Esophagus squamous epithelium (tissue), 5 donors: ENCODE data around the gene FOSB. TPM values are rescaled to one million over a fixed set of nuclear protein-coding genes. Genes with fewer than 3 reads are reported as not detected.

Experiments
- DNase-seq: peaks from one replicate; lab custom pipeline; 2025; lab: John Stamatoyannopoulos, UW
- H3K27ac ChIP-seq, 4 donors: fragments of 200-600 bp; sonication (generic); one replicate each; pipeline ENCODE4 v1.5.1; 2016 to 2019; ENCODE audit warnings: mild to moderate bottlenecking in 1 of 4
- H3K27me3 ChIP-seq, 4 donors: fragments of 200-600 bp; sonication (generic); 1 replicate in 3 of 4; 2 replicates in 1 of 4; pipeline versions ENCODE4 v1.5.1 to v1.6.0; 2017 to 2021; ENCODE audit warnings: antibody characterized with exemption in 1 of 4
- H3K36me3 ChIP-seq, 3 donors: fragments of 200-600 bp; sonication (generic); one replicate each; pipeline ENCODE4 v1.5.1; 2016 to 2019
- H3K4me1 ChIP-seq, 3 donors: fragments of 200-600 bp; sonication (generic); one replicate each; pipeline ENCODE4 v1.5.1; 2017 to 2019
- H3K4me3 ChIP-seq, 4 donors: fragments of 200-600 bp; sonication (generic); 1 replicate in 3 of 4; 2 replicates in 1 of 4; pipeline ENCODE4 v1.5.1; 2016 to 2019; ENCODE audit warnings: mild to moderate bottlenecking in 2 of 4, moderate library complexity in 1 of 4
- H3K9me3 ChIP-seq, 3 donors: fragments of 200-600 bp; sonication (generic); one replicate each; pipeline ENCODE4 v1.5.1; 2016 to 2019
- POLR2A ChIP-seq, 4 donors: fragments of 450-650 bp; IDR thresholded peaks; one replicate each; pipeline ENCODE4 v1.6.1; 2017; ENCODE audit warnings: antibody characterized with exemption in 4 of 4, mild to moderate bottlenecking in 4 of 4, moderate library complexity in 3 of 4
- WGBS, 2 donors: methylation state at CpG; one replicate each; pipeline ENCODE4 v1.1.5; 2018; 5-methylcytosine and 5-hydroxymethylcytosine counted together
- intact Hi-C: fragments of 100-400 bp; cut with DNase I; formaldehyde crosslinking; loops from one replicate; pipeline ENCODE4 v1.15.0; 2022
- total RNA-seq, 4 donors: library from RNA; depleted of rRNA; stranded (reverse); fragments of >200 nt; gene quantifications; one replicate each; pipeline ENCODE4 v1.1.0, GENCODE V29; 2016
- TF ChIP-seq, protein P1 (sequence below), 6 experiments: fragments of 450-650 bp in 4 of 6; fragments of 200-600 bp in 2 of 6; sonication (generic) in 2 of 6; IDR thresholded peaks; one replicate each; pipeline ENCODE4 v1.5.1; 2016 to 2019; ENCODE audit warnings: antibody characterized with exemption in 6 of 6, mild to moderate bottlenecking in 4 of 6, moderate library complexity in 4 of 6
- donor health status: DM: yes; HTN: yes; CAD: no.

The FOSB gene
- total RNA-seq, 4 donors from 2014 or later, result 1.7 to 4.6 (median 2.5) TPM

DNA sequence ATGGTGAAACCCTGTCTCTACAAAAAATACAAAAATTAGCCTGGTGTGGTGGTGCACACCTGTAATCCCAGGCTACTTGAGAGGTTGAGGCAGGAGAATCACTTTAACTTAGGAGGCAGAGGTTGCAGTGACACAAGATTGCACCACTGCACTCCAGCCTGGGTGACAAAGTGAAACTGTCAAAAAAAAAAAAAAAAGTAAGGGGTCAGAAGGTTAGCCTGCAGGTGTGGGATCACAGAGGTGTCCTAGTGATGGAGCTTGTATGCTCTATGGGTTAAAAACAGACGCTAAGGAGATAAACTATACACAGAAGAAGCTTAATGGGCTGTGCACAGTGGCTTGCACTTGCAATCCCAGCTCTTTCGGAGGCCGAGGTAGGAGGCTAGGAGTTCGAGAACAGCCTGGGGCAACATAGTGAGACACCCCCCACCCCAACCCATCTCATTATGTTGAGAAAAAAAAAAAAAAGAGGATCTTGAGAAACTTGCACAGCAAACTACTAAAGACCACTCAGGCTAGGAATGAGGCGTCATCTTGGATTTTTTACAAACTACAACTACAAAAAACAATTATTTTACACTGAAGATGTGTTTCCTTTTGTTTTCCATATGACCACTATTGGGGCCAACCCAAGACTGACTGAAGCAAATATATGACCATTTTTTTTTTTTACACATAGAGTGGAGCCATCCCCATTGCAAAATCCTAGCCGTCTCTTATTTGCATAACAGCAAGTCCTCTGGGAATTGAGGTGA, 7.9 kb downstream of the FOSB start:
- Histone ChIP-seq H3K36me3 (no peaks in the 10 kb centered on the region), H3K27ac (no peak overlapping the region), H3K27me3 (no peaks in the 10 kb centered on the region), H3K4me1 (peaks cover 5 to 23% (median 8%) of the 10 kb centered on the region in 3 donors), H3K9me3 (no peaks in the 10 kb centered on the region), H3K4me3 (no peak overlapping the region)
- intact Hi-C loops, result no loop called here
- 69 to 78% methylated on average over 6 of the region's 6 CpGs for WGBS, 2 donors
- DNase-seq, result no peak
- TF ChIP-seq, protein P1, sequence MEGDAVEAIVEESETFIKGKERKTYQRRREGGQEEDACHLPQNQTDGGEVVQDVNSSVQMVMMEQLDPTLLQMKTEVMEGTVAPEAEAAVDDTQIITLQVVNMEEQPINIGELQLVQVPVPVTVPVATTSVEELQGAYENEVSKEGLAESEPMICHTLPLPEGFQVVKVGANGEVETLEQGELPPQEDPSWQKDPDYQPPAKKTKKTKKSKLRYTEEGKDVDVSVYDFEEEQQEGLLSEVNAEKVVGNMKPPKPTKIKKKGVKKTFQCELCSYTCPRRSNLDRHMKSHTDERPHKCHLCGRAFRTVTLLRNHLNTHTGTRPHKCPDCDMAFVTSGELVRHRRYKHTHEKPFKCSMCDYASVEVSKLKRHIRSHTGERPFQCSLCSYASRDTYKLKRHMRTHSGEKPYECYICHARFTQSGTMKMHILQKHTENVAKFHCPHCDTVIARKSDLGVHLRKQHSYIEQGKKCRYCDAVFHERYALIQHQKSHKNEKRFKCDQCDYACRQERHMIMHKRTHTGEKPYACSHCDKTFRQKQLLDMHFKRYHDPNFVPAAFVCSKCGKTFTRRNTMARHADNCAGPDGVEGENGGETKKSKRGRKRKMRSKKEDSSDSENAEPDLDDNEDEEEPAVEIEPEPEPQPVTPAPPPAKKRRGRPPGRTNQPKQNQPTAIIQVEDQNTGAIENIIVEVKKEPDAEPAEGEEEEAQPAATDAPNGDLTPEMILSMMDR (IDR thresholded peaks at IDR 0.05), result no peak
- no peak for TF ChIP-seq POLR2A (IDR thresholded peaks at IDR 0.05)

DNA sequence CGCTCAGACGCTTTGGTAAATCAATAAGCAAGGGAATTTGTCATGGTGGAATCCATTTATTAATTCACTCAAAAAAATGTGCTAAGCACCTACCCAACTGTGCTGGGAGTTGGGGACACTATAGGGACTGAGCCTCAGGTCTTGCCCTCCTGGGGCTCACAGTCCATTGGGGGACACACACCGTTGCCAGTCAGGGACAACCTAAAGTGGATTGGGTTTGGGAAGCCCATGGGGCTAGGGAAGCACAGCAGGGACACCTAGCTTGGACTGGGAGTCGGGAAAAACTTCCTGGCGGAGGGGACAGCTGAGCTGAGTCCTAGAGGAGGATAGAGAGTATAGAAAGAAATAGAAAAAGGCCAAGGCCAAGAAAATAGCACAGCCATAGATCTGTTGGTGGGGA, 8.5 kb downstream of the FOSB start:
- no peaks in the 10 kb centered on the region for H3K36me3 ChIP-seq
- no peak overlapping the region for H3K4me3 ChIP-seq
- no peak for DNase-seq
- H3K27ac ChIP-seq, result no peak overlapping the region
- intact Hi-C loops, result no loop called here
- TF ChIP-seq, protein P1 (IDR thresholded peaks at IDR 0.05), result no peak
- no peak for TF ChIP-seq POLR2A (IDR thresholded peaks at IDR 0.05)
- peaks cover 5 to 20% (median 6%) of the 10 kb centered on the region in 3 donors for H3K4me1 ChIP-seq
- H3K9me3 ChIP-seq, result no peaks in the 10 kb centered on the region
- 59 to 76% methylated on average over 4 to 5 of the region's 5 CpGs for WGBS, 2 donors
- H3K27me3 ChIP-seq, result no peaks in the 10 kb centered on the region

DNA sequence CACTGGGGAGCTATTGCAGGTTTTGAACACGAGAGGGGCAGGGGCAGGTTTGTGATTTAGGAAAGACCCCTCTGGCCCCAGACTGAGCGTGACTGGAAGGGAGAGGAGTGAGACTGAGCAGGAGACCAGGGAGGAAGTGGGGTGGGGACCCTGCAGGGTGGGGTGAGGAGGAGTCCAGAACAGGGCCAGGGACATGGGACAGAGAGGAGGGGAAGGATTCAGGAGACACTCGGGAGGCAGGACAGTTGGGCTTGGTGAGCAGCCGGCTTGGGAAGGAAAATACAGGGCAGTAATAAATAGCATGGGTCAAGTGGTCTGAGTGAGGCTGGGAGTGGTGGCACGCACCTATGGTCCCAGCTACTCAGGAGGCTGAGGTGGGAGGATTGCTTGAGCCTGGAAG, 9.4 kb downstream of the FOSB start:
- no peak for DNase-seq
- Histone ChIP-seq H3K4me3 (no peak overlapping the region), H3K27me3 (no peaks in the 10 kb centered on the region), H3K9me3 (no peaks in the 10 kb centered on the region), H3K36me3 (no peaks in the 10 kb centered on the region), H3K4me1 (peaks cover 5 to 20% (median 6%) of the 10 kb centered on the region in 3 donors), H3K27ac (no peak overlapping the region)
- WGBS, 2 donors, result 54 to 57% methylated on average over 5 of the region's 5 CpGs
- TF ChIP-seq, protein P1 (IDR thresholded peaks at IDR 0.05), result no peak
- no peak for TF ChIP-seq POLR2A (IDR thresholded peaks at IDR 0.05)
- intact Hi-C loops, result no loop called here

DNA sequence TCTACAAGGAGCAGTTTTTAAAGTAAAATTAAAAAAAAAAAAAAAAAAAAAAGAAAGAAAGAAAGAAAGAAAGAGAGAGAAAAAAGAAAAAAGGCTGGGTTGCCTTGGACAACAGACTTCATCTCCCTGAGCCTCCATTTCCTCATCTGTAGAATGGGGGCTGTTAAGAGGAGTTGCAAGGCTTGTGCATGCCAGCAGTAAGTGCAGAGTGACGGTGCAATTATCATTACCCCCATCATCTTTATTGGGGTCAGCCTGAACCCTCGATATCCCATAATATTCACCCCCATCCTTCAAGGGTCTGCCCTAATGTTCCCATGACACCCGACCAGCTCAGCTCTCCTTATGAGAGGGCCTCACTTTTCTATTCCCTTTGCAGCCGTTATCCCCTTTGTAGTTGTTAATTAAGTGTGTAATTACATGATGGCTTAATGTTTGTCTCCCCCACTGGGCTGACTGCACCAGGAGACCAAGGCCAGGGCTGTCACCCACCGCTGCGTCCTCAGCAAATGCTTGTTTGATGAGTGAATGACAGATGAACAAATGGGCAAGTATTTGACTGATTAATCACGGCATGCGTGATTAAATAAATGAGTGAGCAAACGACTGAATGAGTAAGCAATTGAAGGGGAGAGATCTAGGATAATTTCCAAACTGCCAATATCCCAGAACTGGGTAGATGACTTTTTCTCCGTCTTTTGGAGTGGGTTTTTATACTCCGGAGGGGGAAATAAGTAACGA, 10.1 kb downstream of the FOSB start:
- H3K4me1 ChIP-seq, result peaks cover 5 to 20% (median 6%) of the 10 kb centered on the region in 3 donors
- H3K9me3 ChIP-seq, result no peaks in the 10 kb centered on the region
- DNase-seq, result no peak
- H3K36me3 ChIP-seq, result no peaks in the 10 kb centered on the region
- 4 to 5% methylated on average over 12 of the region's 12 CpGs for WGBS, 2 donors
- TF ChIP-seq, protein P1 (IDR thresholded peaks at IDR 0.05), result no peak
- no peak for TF ChIP-seq POLR2A (IDR thresholded peaks at IDR 0.05)
- no peaks in the 10 kb centered on the region for H3K27me3 ChIP-seq
- peak overlapping the region; percentile 45 to 71 (median 54) for H3K4me3 ChIP-seq
- H3K27ac ChIP-seq, result peak overlapping the region; percentile 92 to 96 (median 94)
- intact Hi-C loops, result loop anchor here (2.0 kb wide), 1 partner anchor 39 kb away; no protein-coding TSS in a partner anchor
